PC-9 (cell line): ENCODE measurements around the gene FCAMR.

ENCODE experiments used
- EZH2 ChIP-seq: fragments of 200-600 bp; sonication (generic); IDR thresholded peaks from 2 replicates; pipeline ENCODE4 v1.8.0; 2017; ENCODE audit warnings: antibody characterized with exemption, low read depth
- TF ChIP-seq, protein P1 (sequence below): fragments of 200-600 bp; sonication (generic); conservative IDR thresholded peaks from 2 replicates; pipeline ENCODE4 v1.6.1; 2017; ENCODE audit warnings: mixed run types, antibody characterized with exemption, mild to moderate bottlenecking, moderate library complexity

DNA sequence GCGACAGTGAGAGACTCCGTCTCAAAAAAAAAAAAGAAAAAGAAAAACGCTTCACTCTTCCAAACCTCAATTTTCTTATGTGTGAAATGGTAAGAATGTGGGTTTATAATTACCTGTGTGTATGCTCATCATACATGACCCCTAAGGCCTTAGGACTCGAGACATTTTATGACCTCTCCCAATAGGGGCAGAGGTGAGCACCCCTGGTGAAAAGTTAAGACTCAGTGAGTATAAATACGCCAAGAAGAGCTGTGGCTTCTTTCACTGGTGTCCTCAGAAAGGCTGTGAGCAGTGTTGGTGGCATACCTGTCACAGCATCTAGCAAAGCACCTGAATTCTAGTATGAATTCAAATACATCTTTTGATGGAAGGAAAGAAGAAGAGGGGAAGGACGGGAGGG lies 40.7 kb downstream of the FCAMR start:
- TF ChIP-seq, protein P1, sequence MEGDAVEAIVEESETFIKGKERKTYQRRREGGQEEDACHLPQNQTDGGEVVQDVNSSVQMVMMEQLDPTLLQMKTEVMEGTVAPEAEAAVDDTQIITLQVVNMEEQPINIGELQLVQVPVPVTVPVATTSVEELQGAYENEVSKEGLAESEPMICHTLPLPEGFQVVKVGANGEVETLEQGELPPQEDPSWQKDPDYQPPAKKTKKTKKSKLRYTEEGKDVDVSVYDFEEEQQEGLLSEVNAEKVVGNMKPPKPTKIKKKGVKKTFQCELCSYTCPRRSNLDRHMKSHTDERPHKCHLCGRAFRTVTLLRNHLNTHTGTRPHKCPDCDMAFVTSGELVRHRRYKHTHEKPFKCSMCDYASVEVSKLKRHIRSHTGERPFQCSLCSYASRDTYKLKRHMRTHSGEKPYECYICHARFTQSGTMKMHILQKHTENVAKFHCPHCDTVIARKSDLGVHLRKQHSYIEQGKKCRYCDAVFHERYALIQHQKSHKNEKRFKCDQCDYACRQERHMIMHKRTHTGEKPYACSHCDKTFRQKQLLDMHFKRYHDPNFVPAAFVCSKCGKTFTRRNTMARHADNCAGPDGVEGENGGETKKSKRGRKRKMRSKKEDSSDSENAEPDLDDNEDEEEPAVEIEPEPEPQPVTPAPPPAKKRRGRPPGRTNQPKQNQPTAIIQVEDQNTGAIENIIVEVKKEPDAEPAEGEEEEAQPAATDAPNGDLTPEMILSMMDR: no peak
- TF ChIP-seq EZH2: no peak
